Endothelial cell of umbilical vein (primary cell): Measurements from ENCODE around the gene SQOR. TPM values are rescaled to one million over a fixed set of nuclear protein-coding genes. Genes with fewer than 3 reads are reported as not detected.
A peak's percentile ranks its signal among the peaks of the same experiment; 100 is the strongest.

ENCODE experiments used
- BruUV-seq: library from RNA; stranded (reverse); fragments of 400-500 nt; replicated peaks from 2 replicates; lab custom pipeline; 2021; lab: Mats Ljungman, UMichigan
- CTCF ChIA-PET: fragments of 300-600, 350-600 bp; sonication (Branson Sonifier 250); formaldehyde crosslinking; loops from one replicate; lab custom pipeline; 2021; ENCODE audit warnings: antibody characterized with exemption, inconsistent platforms; lab: Charles Lee
- POLR2A ChIA-PET: fragments of 300-600, 350-600 bp; sonication (Branson Sonifier 250); formaldehyde crosslinking; loops from one replicate; lab custom pipeline; 2021; ENCODE audit warnings: antibody characterized with exemption, inconsistent platforms; lab: Charles Lee
- DNase-seq: peaks from one replicate; pipeline ENCODE4 v3.0.0-alpha.2; 2011; ENCODE audit warnings: low read depth, low spot score
- FAIRE-seq: peaks from 2 replicates; lab custom pipeline; 2011; peaks lifted over from hg19 to GRCh38; lab: Jason Lieb, UNC
- H2AFZ ChIP-seq: 2 replicates; pipeline ENCODE4 v1.6.0; 2012; ENCODE audit warnings: low read depth, low read length, control low read depth, inconsistent platforms
- H3K27ac ChIP-seq: 2 replicates; pipeline ENCODE4 v1.5.1; 2011; ENCODE audit warnings: low read depth, mild to moderate bottlenecking, control low read depth, low read length, moderate library complexity; ENCODE audit not compliant: insufficient read depth
- H3K27me3 ChIP-seq, 2 experiments: 2 replicates each; pipeline versions ENCODE4 v1.6.0 to v1.6.1; 2011; ENCODE audit warnings: low read length in 2 of 2, mixed read lengths in 1 of 2; ENCODE audit not compliant: control insufficient read depth in 2 of 2, insufficient read depth in 2 of 2
- H3K36me3 ChIP-seq, 2 experiments: 2 replicates in 1 of 2; 3 replicates in 1 of 2; pipeline ENCODE4 v1.5.1; 2011; ENCODE audit warnings: low read length in 2 of 2, mild to moderate bottlenecking in 1 of 2, moderate library complexity in 1 of 2; ENCODE audit not compliant: control insufficient read depth in 2 of 2, insufficient read depth in 2 of 2; ENCODE audit errors: extremely low read depth in 1 of 2
- H3K4me1 ChIP-seq: 3 replicates; pipeline ENCODE4 v1.5.1; 2011; ENCODE audit warnings: mild to moderate bottlenecking, low read length; ENCODE audit not compliant: control insufficient read depth, insufficient read depth; ENCODE audit errors: extremely low read depth
- H3K4me2 ChIP-seq: 2 replicates; pipeline ENCODE4 v1.6.1; 2011; ENCODE audit warnings: low read length, control low read depth, mixed read lengths; ENCODE audit not compliant: insufficient read depth
- H3K4me3 ChIP-seq, 3 experiments: fragments of 200-600 bp in 1 of 3; sonication (generic), shearing (Covaris generic) in 1 of 3; replicated peaks in 1 of 3; 2 replicates each; pipeline ENCODE4 v1.5.1; 2011 to 2016; ENCODE audit warnings: control low read depth in 3 of 3, low read length in 3 of 3, mild to moderate bottlenecking in 2 of 3, inconsistent platforms in 1 of 3, low read depth in 1 of 3, moderate library complexity in 1 of 3; ENCODE audit not compliant: insufficient read depth in 1 of 3
- H3K79me2 ChIP-seq: 2 replicates; pipeline ENCODE4 v1.6.0; 2012; ENCODE audit warnings: low read length, inconsistent platforms; ENCODE audit not compliant: control insufficient read depth, insufficient read depth
- H3K9ac ChIP-seq: replicated peaks from 2 replicates; pipeline ENCODE3; 2011; ENCODE audit warnings: low read length, control low read depth; ENCODE audit not compliant: insufficient read depth; ENCODE audit errors: extremely low read depth
- H3K9me1 ChIP-seq: replicated peaks from 3 replicates; pipeline ENCODE4 v1.6.0; 2011; ENCODE audit warnings: mild to moderate bottlenecking, low read length; ENCODE audit not compliant: control insufficient read depth, insufficient read depth; ENCODE audit errors: extremely low read depth
- H3K9me3 ChIP-seq: replicated peaks from 2 replicates; pipeline ENCODE4 v1.5.1; 2012; ENCODE audit warnings: low read length, inconsistent platforms; ENCODE audit not compliant: control insufficient read depth, insufficient read depth
- H4K20me1 ChIP-seq: replicated peaks from 2 replicates; pipeline ENCODE3; 2011; ENCODE audit warnings: mild to moderate bottlenecking, low read length; ENCODE audit not compliant: control insufficient read depth, insufficient read depth; ENCODE audit errors: extremely low read depth
- EZH2 ChIP-seq: IDR thresholded peaks from 2 replicates; pipeline ENCODE4 v1.6.1; 2012; ENCODE audit warnings: borderline replicate concordance, low read depth, mild to moderate bottlenecking, moderate library complexity, low read length, inconsistent platforms; ENCODE audit not compliant: severe bottlenecking
- FOS ChIP-seq: IDR thresholded peaks from 2 replicates; pipeline ENCODE4 v1.6.1; 2011; ENCODE audit warnings: mild to moderate bottlenecking, low read length, moderate library complexity, borderline replicate concordance; ENCODE audit not compliant: insufficient read depth
- GATA2 ChIP-seq: IDR thresholded peaks from 2 replicates; pipeline ENCODE4 v1.7.0; 2011; ENCODE audit warnings: low read depth, mild to moderate bottlenecking, moderate library complexity, mixed read lengths, low read length; ENCODE audit not compliant: insufficient read length, insufficient read depth
- JUN ChIP-seq: IDR thresholded peaks from 2 replicates; pipeline ENCODE4 v1.6.1; 2011; ENCODE audit warnings: borderline replicate concordance, low read depth; ENCODE audit not compliant: insufficient read length, insufficient read depth
- MYC ChIP-seq: IDR thresholded peaks from one replicate; pipeline ENCODE4 v1.6.1; 2011; ENCODE audit warnings: mild to moderate bottlenecking, low read depth, low read length
- POLR2A ChIP-seq: IDR thresholded peaks from 2 replicates; pipeline ENCODE4 v1.6.1; 2012; ENCODE audit warnings: low read depth, mild to moderate bottlenecking, control low read depth, low read length
- POLR2AphosphoS5 ChIP-seq: IDR thresholded peaks from 2 replicates; pipeline ENCODE4 v1.6.1; 2012; ENCODE audit warnings: low read depth, mild to moderate bottlenecking, control low read depth, low read length, moderate library complexity; ENCODE audit not compliant: insufficient read depth
- dilution Hi-C: fragments of 300-500 bp; cut with MboI; formaldehyde crosslinking; loops from one replicate; pipeline ENCODE4 v1.15.0; 2019; ENCODE audit warnings: low sequenced_read_pairs; ENCODE audit not compliant: extremely low pct_ligation_motif_present
- intact Hi-C: fragments of 100-400 bp; cut with micrococcal nuclease; formaldehyde crosslinking; loops from one replicate; pipeline ENCODE4 v1.10.0; 2022
- polyA plus RNA-seq, 4 experiments: library from polyadenylated mRNA; depleted of rRNA in 3 of 4; stranded (reverse) in 3 of 4; unstranded in 1 of 4; fragments of >200 nt; gene quantifications; 2 replicates each; pipeline versions ENCODE4 v1.2.1 to v1.2.3, GENCODE V29; 2011 to 2012; ENCODE audit warnings: missing spikeins in 1 of 4
- total RNA-seq: library from RNA; stranded (reverse); gene quantifications from 2 replicates; pipeline ENCODE4 v1.2.3, GENCODE V29; 2021
- TF ChIP-seq, protein P1 (sequence below), 2 donors: IDR thresholded peaks; 1 replicate in 1 of 2; 2 replicates in 1 of 2; pipeline ENCODE4 v1.5.1; 2011; ENCODE audit warnings: low read length in 2 of 2, mild to moderate bottlenecking in 2 of 2, moderate library complexity in 2 of 2, control low read depth in 1 of 2, inconsistent platforms in 1 of 2, low read depth in 1 of 2; ENCODE audit not compliant: insufficient read depth in 1 of 2; ENCODE audit errors: extremely low read depth in 1 of 2
- TF ChIP-seq, protein P2 (sequence below): IDR thresholded peaks from 2 replicates; pipeline ENCODE4 v1.6.1; 2011; ENCODE audit not compliant: insufficient read depth, insufficient read length

The SQOR gene
- total and polyA plus RNA-seq, 2 donors (not counting 3 experiments of a cell fraction or from before 2014, with no cell fraction given) = 12.9 to 17.9 TPM

DNA sequence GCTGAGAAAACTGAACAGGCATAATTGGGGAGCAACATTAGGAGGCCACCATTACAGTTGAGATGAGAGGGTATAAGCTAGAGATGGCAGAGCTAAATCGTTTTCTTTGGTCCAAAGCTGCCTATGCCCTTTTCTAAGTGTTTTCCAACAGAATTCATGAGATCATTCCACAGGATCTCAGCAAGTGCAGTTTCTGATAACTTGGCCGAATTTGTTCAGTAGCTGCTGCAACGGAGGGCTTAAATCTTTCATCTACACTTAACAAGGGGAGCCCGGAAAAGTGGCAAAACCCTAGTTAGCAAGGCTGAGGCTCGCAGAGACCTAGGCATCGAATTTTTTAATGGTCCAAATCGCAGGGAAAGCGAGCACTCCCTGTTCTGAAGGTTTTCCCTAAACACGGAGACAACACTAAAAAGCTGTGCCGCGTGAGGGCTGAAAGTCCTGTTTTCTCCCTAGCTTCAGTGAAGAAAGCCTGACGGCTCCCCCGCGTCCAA lies 48.2 kb upstream of the SQOR start:
- ChIA-PET POLR2A (interaction anchor here (0.6 to 1.5 kb wide), 2 partner anchors 11 to 184 kb away, joined by 3 to 4 read pairs; a partner anchor contains a TSS), CTCF (interaction anchor here (0.9 to 6.0 kb wide), 9 partner anchors 9 to 129 kb away, joined by 3 to 47 read pairs (median 5); no protein-coding TSS in a partner anchor)
- intact Hi-C loops = loop anchor here (1.0 to 2.0 kb wide), 6 partner anchors 28 to 386 kb away; partner anchors contain the start of genes SLC30A4 and SQOR
- Histone ChIP-seq H3K4me3 (peak overlapping the region; percentile 35 to 98 (median 90)), H2AFZ (peak overlapping the region; percentile 79), H3K9me3 (no peaks in the 10 kb centered on the region), H3K4me2 (peak overlapping the region; percentile 82), H3K27ac (peak overlapping the region; percentile 83), H3K4me1 (peaks cover 23% of the 10 kb centered on the region), H3K79me2 (peaks cover 33% of the 10 kb centered on the region), H3K36me3 (no peaks in the 10 kb centered on the region), H3K9ac (peak overlapping the region; percentile 95), H3K27me3 (peaks cover 2 to 4% of the 10 kb centered on the region in 2 experiments), H4K20me1 (no peaks in the 10 kb centered on the region), H3K9me1 (no peaks in the 10 kb centered on the region)
- dilution Hi-C loops = no loop called here
- DNase-seq (no peak), FAIRE-seq (no peak)
- TF ChIP-seq GATA2 (no peak), POLR2A (no peak), FOS (no peak), JUN (no peak), MYC (no peak), EZH2 (no peak), POLR2AphosphoS5 (no peak)
- TF ChIP-seq, protein P1, sequence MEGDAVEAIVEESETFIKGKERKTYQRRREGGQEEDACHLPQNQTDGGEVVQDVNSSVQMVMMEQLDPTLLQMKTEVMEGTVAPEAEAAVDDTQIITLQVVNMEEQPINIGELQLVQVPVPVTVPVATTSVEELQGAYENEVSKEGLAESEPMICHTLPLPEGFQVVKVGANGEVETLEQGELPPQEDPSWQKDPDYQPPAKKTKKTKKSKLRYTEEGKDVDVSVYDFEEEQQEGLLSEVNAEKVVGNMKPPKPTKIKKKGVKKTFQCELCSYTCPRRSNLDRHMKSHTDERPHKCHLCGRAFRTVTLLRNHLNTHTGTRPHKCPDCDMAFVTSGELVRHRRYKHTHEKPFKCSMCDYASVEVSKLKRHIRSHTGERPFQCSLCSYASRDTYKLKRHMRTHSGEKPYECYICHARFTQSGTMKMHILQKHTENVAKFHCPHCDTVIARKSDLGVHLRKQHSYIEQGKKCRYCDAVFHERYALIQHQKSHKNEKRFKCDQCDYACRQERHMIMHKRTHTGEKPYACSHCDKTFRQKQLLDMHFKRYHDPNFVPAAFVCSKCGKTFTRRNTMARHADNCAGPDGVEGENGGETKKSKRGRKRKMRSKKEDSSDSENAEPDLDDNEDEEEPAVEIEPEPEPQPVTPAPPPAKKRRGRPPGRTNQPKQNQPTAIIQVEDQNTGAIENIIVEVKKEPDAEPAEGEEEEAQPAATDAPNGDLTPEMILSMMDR (IDR thresholded peaks at IDR 0.05; ENCODE audit: extremely low read depth in 1 of 2, insufficient read depth in 1 of 2, low read depth in 1 of 2, low read length in 2 of 2) = no peak
- TF ChIP-seq, protein P2, sequence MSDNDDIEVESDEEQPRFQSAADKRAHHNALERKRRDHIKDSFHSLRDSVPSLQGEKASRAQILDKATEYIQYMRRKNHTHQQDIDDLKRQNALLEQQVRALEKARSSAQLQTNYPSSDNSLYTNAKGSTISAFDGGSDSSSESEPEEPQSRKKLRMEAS = no peak
- BruUV-seq = TSS peak; percentile 87
